ENCODE data around the gene ANKH. TPM values are rescaled to one million over a fixed set of nuclear protein-coding genes. Genes with fewer than 3 reads are reported as not detected.
A peak's percentile ranks its signal among the peaks of the same experiment; 100 is the strongest.

The ANKH gene
- total RNA-seq, 1 donor from 2014 or later, result 14.7 TPM

GRCh38 chr5:14716755-14717752 is 154.5 kb downstream of the ANKH start:
- DNase-seq (ENCODE audit: low read depth in 2 of 2), result no peak

- no peak for DNase-seq (ENCODE audit: low read depth in 2 of 2)
Observed at GRCh38 chr5:14715481-14715880, 156.1 kb downstream of the ANKH start.

- no peak for DNase-seq (ENCODE audit: low read depth in 2 of 2)
Observed at GRCh38 chr5:14714706-14715105, 156.9 kb downstream of the ANKH start.

GRCh38 chr5:14713476-14714390 is 157.8 kb downstream of the ANKH start:
- no peak for DNase-seq (ENCODE audit: low read depth in 2 of 2)

GRCh38 chr5:14712666-14713065 is 158.9 kb downstream of the ANKH start:
- DNase-seq (ENCODE audit: low read depth in 2 of 2), result no peak

GRCh38 chr5:14712131-14712530 is 159.4 kb downstream of the ANKH start:
- no peak for DNase-seq (ENCODE audit: low read depth in 2 of 2)

- DNase-seq (ENCODE audit: low read depth in 2 of 2), result no peak
Observed at GRCh38 chr5:14710313-14710994, 161.1 kb downstream of the ANKH start.

GRCh38 chr5:14708551-14708950 is 163.0 kb downstream of the ANKH start:
- no peak for DNase-seq (ENCODE audit: low read depth in 2 of 2)

- DNase-seq (ENCODE audit: low read depth in 2 of 2), result no peak
Observed at GRCh38 chr5:14707811-14708390, 163.7 kb downstream of the ANKH start.

- DNase-seq (ENCODE audit: low read depth in 2 of 2), result peak; percentile 67 to 78
Observed at GRCh38 chr5:14706615-14707021, 165.0 kb downstream of the ANKH start.

- DNase-seq (ENCODE audit: low read depth in 2 of 2), result no peak
Observed at GRCh38 chr5:14705556-14705955, 166.0 kb downstream of the ANKH start.

- DNase-seq (ENCODE audit: low read depth in 2 of 2), result no peak
Observed at GRCh38 chr5:14702238-14702839, 169.2 kb downstream of the ANKH start.

- no peak for DNase-seq (ENCODE audit: low read depth in 2 of 2)
Observed at GRCh38 chr5:14701556-14701955, 170.0 kb downstream of the ANKH start.

- DNase-seq (ENCODE audit: low read depth in 2 of 2), result no peak
Observed at GRCh38 chr5:14700478-14701436, 170.8 kb downstream of the ANKH start.

GRCh38 chr5:14699807-14700400 is 171.7 kb downstream of the ANKH start:
- DNase-seq (ENCODE audit: low read depth in 2 of 2), result no peak

- no peak for DNase-seq (ENCODE audit: low read depth in 2 of 2)
Observed at GRCh38 chr5:14699159-14699558, 172.4 kb downstream of the ANKH start.

GRCh38 chr5:14698495-14698894 is 173.1 kb downstream of the ANKH start:
- no peak for DNase-seq (ENCODE audit: low read depth in 2 of 2)

GRCh38 chr5:14696851-14697250 is 174.7 kb downstream of the ANKH start:
- no peak for DNase-seq (ENCODE audit: low read depth in 2 of 2)

GRCh38 chr5:14696057-14696456 is 175.5 kb downstream of the ANKH start:
- no peak for DNase-seq (ENCODE audit: low read depth in 2 of 2)

Data from lung microvascular endothelial cell (primary cell).